ENCODE measurements around the gene TBL1Y.
"Not testable (repeated sequence)": the region's sequence is repeated elsewhere in the genome, so short reads cannot be mapped to it uniquely, and the experiment has no call there.

TBL1Y gene

GRCh38 chrY:6972271-6972887, 61.9 kb downstream of the TBL1Y start:
- no peak for DNase-seq (ENCODE audit: low read depth in 2 of 2, low spot score in 1 of 2)

- DNase-seq (ENCODE audit: low read depth in 2 of 2, low spot score in 1 of 2): no peak
Measured at GRCh38 chrY:6974971-6975370, 64.5 kb downstream of the TBL1Y start.

GRCh38 chrY:6977783-6978182, 67.3 kb downstream of the TBL1Y start:
- DNase-seq (ENCODE audit: low read depth in 2 of 2, low spot score in 1 of 2): no peak

GRCh38 chrY:6983221-6983620, 72.7 kb downstream of the TBL1Y start:
- DNase-seq (ENCODE audit: low read depth in 2 of 2, low spot score in 1 of 2): no peak

- DNase-seq (ENCODE audit: low read depth in 2 of 2, low spot score in 1 of 2): no peak
Measured at GRCh38 chrY:6987811-6988210, 77.3 kb downstream of the TBL1Y start.

- DNase-seq (ENCODE audit: low read depth in 2 of 2, low spot score in 1 of 2): no peak
Measured at GRCh38 chrY:6989886-6990620, 79.6 kb downstream of the TBL1Y start.

- no peak for DNase-seq (ENCODE audit: low read depth in 2 of 2, low spot score in 1 of 2)
Measured at GRCh38 chrY:6992041-6992440, 81.5 kb downstream of the TBL1Y start.

- DNase-seq (ENCODE audit: low read depth in 2 of 2, low spot score in 1 of 2): no peak
Measured at GRCh38 chrY:6995987-6996386, 85.5 kb downstream of the TBL1Y start.

- no peak for DNase-seq (ENCODE audit: low read depth in 2 of 2, low spot score in 1 of 2)
Measured at GRCh38 chrY:6997503-6998066, 87.1 kb downstream of the TBL1Y start.

GRCh38 chrY:6999905-7000304, 89.4 kb downstream of the TBL1Y start:
- DNase-seq (ENCODE audit: low read depth in 2 of 2, low spot score in 1 of 2): no peak

GRCh38 chrY:7002581-7002980, 92.1 kb downstream of the TBL1Y start:
- DNase-seq (ENCODE audit: low read depth in 2 of 2, low spot score in 1 of 2): no peak

- DNase-seq (ENCODE audit: low read depth in 2 of 2, low spot score in 1 of 2): no peak
Measured at GRCh38 chrY:7007911-7008310, 97.4 kb downstream of the TBL1Y start.

GRCh38 chrY:7008578-7009355, 98.3 kb downstream of the TBL1Y start:
- DNase-seq (ENCODE audit: low read depth in 2 of 2, low spot score in 1 of 2): no peak

GRCh38 chrY:7013051-7013450, 102.6 kb downstream of the TBL1Y start:
- DNase-seq (ENCODE audit: low read depth in 2 of 2, low spot score in 1 of 2): no peak

GRCh38 chrY:7016521-7016920, 106.0 kb downstream of the TBL1Y start:
- no peak for DNase-seq (ENCODE audit: low read depth in 2 of 2, low spot score in 1 of 2)

- DNase-seq (ENCODE audit: low read depth in 2 of 2, low spot score in 1 of 2): no peak
Measured at GRCh38 chrY:7017244-7018080, 107.0 kb downstream of the TBL1Y start.

- no peak for DNase-seq (ENCODE audit: low read depth in 2 of 2, low spot score in 1 of 2)
Measured at GRCh38 chrY:7039037-7039436, 128.5 kb downstream of the TBL1Y start.

GRCh38 chrY:7040662-7041061, 130.2 kb downstream of the TBL1Y start:
- DNase-seq (ENCODE audit: low read depth in 2 of 2, low spot score in 1 of 2): no peak

GRCh38 chrY:7041983-7042382, 131.5 kb downstream of the TBL1Y start:
- DNase-seq (ENCODE audit: low read depth in 2 of 2, low spot score in 1 of 2): no peak

GRCh38 chrY:7052461-7052860, 142.0 kb downstream of the TBL1Y start:
- DNase-seq (ENCODE audit: low read depth in 2 of 2, low spot score in 1 of 2): not testable (repeated sequence)

GRCh38 chrY:7056886-7057285, 146.4 kb downstream of the TBL1Y start:
- no peak for DNase-seq (ENCODE audit: low read depth in 2 of 2, low spot score in 1 of 2)
